Activated naive CD4-positive, alpha-beta T cell treated with anti-CD3 and anti-CD28 coated beads, Interleukin-2, amount 50 U/mL, for 72 hours (primary cell): ENCODE data around the gene PFKFB1. TPM values are rescaled to one million over a fixed set of nuclear protein-coding genes. Genes with fewer than 3 reads are reported as not detected.

Experiments used
- ATAC-seq, 2 donors: fragments of 150-1000 bp; cut with Tn5 transposase; 2 replicates each; pipeline ENCODE4 v1.10.0; 2021; ENCODE audit warnings: mild to moderate bottlenecking in 2 of 2, moderate library complexity in 2 of 2
- DNase-seq, 2 donors: peaks; one replicate each; pipeline ENCODE4 v3.0.0; 2021 to 2022; ENCODE audit warnings: low spot score in 2 of 2
- H3K27ac Mint-ChIP-seq, 2 donors: one replicate each; pipeline ENCODE4 v1.8.0; 2022; ENCODE audit warnings: mild to moderate bottlenecking in 2 of 2, mixed read lengths in 2 of 2
- H3K36me3 Mint-ChIP-seq, 2 donors: one replicate each; pipeline ENCODE4 v1.8.0; 2022; ENCODE audit warnings: mixed read lengths in 2 of 2
- H3K9me3 Mint-ChIP-seq, 2 donors: one replicate each; pipeline ENCODE4 v1.8.0; 2022; ENCODE audit warnings: mixed read lengths in 2 of 2
- total RNA-seq, 2 donors: library from RNA; stranded (reverse); gene quantifications; one replicate each; pipeline ENCODE4 v1.2.3, GENCODE V29; 2022

PFKFB1 gene
- total RNA-seq = under 1 TPM; 0.27 to 0.99 TPM

GRCh38 chrX:54994099-54994498, at the start of gene PFKFB1:
Gene PFKFB1 (minus strand): TSS chrX:54994188. CDS start chrX:54994007, 181 bp downstream.
- DNase-seq = no peak
- H3K27ac Mint-ChIP-seq = no peak within 1 kb of the TSS
- H3K36me3 Mint-ChIP-seq = no peaks in the 10 kb centered on the region
- H3K9me3 Mint-ChIP-seq = no peaks in the 10 kb centered on the region
- ATAC-seq = no peak

- H3K36me3 Mint-ChIP-seq = no peaks in the 10 kb centered on the region
- ATAC-seq = no peak
Observed at GRCh38 chrX:55041514-55041913, 47.5 kb upstream of the PFKFB1 start.

GRCh38 chrX:55039471-55039870, 45.5 kb upstream of the PFKFB1 start:
- DNase-seq (no peak), ATAC-seq (no peak)
- H3K9me3 Mint-ChIP-seq = no peaks in the 10 kb centered on the region
- H3K27ac Mint-ChIP-seq = no peak overlapping the region
- H3K36me3 Mint-ChIP-seq = no peaks in the 10 kb centered on the region

More at GRCh38 chrX:55041514-55041913, 47.5 kb upstream of the PFKFB1 start:
- no peaks in the 10 kb centered on the region for H3K9me3 Mint-ChIP-seq
- DNase-seq = no peak
- no peak overlapping the region for H3K27ac Mint-ChIP-seq

- Mint-ChIP-seq H3K36me3 (no peaks in the 10 kb centered on the region), H3K9me3 (no peaks in the 10 kb centered on the region), H3K27ac (no peak overlapping the region)
- no peak for ATAC-seq
- no peak for DNase-seq
Observed at GRCh38 chrX:55033429-55033828, 39.4 kb upstream of the PFKFB1 start.

- no peak for DNase-seq
- H3K36me3 Mint-ChIP-seq = no peaks in the 10 kb centered on the region
- ATAC-seq = no peak
- H3K27ac Mint-ChIP-seq = no peak within 1 kb of the TSS
- H3K9me3 Mint-ChIP-seq = no peaks in the 10 kb centered on the region
Observed at GRCh38 chrX:55030271-55031205, 36.5 kb upstream of the PFKFB1 start, which contains the start of gene ALAS2. Gene ALAS2 (minus strand): TSS chrX:55030977. CDS start chrX:55026000, 4,977 bp downstream.

GRCh38 chrX:55029291-55029690, 35.3 kb upstream of the PFKFB1 start:
- no peaks in the 10 kb centered on the region for H3K36me3 Mint-ChIP-seq
- no peak overlapping the region for H3K27ac Mint-ChIP-seq

GRCh38 chrX:55028611-55029010, 34.6 kb upstream of the PFKFB1 start:
- Mint-ChIP-seq H3K36me3 (no peaks in the 10 kb centered on the region), H3K27ac (no peak overlapping the region), H3K9me3 (no peaks in the 10 kb centered on the region)
- no peak for DNase-seq
- no peak for ATAC-seq

More at GRCh38 chrX:55029291-55029690, 35.3 kb upstream of the PFKFB1 start:
- no peaks in the 10 kb centered on the region for H3K9me3 Mint-ChIP-seq
- ATAC-seq = no peak
- no peak for DNase-seq

- Mint-ChIP-seq H3K27ac (no peak overlapping the region), H3K36me3 (no peaks in the 10 kb centered on the region), H3K9me3 (no peaks in the 10 kb centered on the region)
- DNase-seq (no peak), ATAC-seq (no peak)
Observed at GRCh38 chrX:55028040-55028439, 34.1 kb upstream of the PFKFB1 start.

GRCh38 chrX:55026840-55027239, 32.9 kb upstream of the PFKFB1 start:
- DNase-seq (no peak), ATAC-seq (no peak)
- H3K9me3 Mint-ChIP-seq = no peaks in the 10 kb centered on the region
- H3K27ac Mint-ChIP-seq = no peak overlapping the region
- no peaks in the 10 kb centered on the region for H3K36me3 Mint-ChIP-seq

GRCh38 chrX:55026143-55026542, 32.2 kb upstream of the PFKFB1 start:
- Mint-ChIP-seq H3K9me3 (no peaks in the 10 kb centered on the region), H3K27ac (no peak overlapping the region), H3K36me3 (no peaks in the 10 kb centered on the region)
- ATAC-seq (no peak), DNase-seq (no peak)

GRCh38 chrX:55014897-55015299, 20.9 kb upstream of the PFKFB1 start:
- no peak overlapping the region for H3K27ac Mint-ChIP-seq
- H3K9me3 Mint-ChIP-seq = no peaks in the 10 kb centered on the region
- ATAC-seq (no peak), DNase-seq (no peak)
- H3K36me3 Mint-ChIP-seq = no peaks in the 10 kb centered on the region

GRCh38 chrX:55011294-55011693, 17.3 kb upstream of the PFKFB1 start:
- no peak for DNase-seq
- Mint-ChIP-seq H3K27ac (no peak overlapping the region), H3K36me3 (peaks cover 5 to 6% of the 10 kb centered on the region in 2 donors), H3K9me3 (no peaks in the 10 kb centered on the region)
- no peak for ATAC-seq

- DNase-seq (no peak), ATAC-seq (peak in 1 of 2 donors; percentile 79)
- Mint-ChIP-seq H3K27ac (peak overlapping the region; percentile 44 to 53), H3K36me3 (peaks cover 10 to 21% of the 10 kb centered on the region in 2 donors), H3K9me3 (no peaks in the 10 kb centered on the region)
Observed at GRCh38 chrX:55008571-55009358, 14.8 kb upstream of the PFKFB1 start.

- H3K36me3 Mint-ChIP-seq = peaks cover 10 to 21% of the 10 kb centered on the region in 2 donors
Observed at GRCh38 chrX:55007656-55008055, 13.7 kb upstream of the PFKFB1 start.

GRCh38 chrX:55006827-55007621, 13.0 kb upstream of the PFKFB1 start:
- ATAC-seq = no peak
- DNase-seq = no peak
- H3K36me3 Mint-ChIP-seq = peaks cover 10 to 21% of the 10 kb centered on the region in 2 donors
- H3K27ac Mint-ChIP-seq = peak overlapping the region in 1 of 2 donors; percentile 57
- no peaks in the 10 kb centered on the region for H3K9me3 Mint-ChIP-seq

More at GRCh38 chrX:55007656-55008055, 13.7 kb upstream of the PFKFB1 start:
- Mint-ChIP-seq H3K9me3 (no peaks in the 10 kb centered on the region), H3K27ac (peak overlapping the region in 1 of 2 donors; percentile 57)
- no peak for DNase-seq
- no peak for ATAC-seq

- ATAC-seq = no peak
- peaks cover 23 to 34% of the 10 kb centered on the region in 2 donors for H3K36me3 Mint-ChIP-seq
Observed at GRCh38 chrX:55005256-55005655, 11.3 kb upstream of the PFKFB1 start.

More at GRCh38 chrX:55005256-55005655, 11.3 kb upstream of the PFKFB1 start:
- no peak for DNase-seq
- Mint-ChIP-seq H3K9me3 (no peaks in the 10 kb centered on the region), H3K27ac (no peak overlapping the region)
